ENCODE results near the gene FCF1. TPM values are rescaled to one million over a fixed set of nuclear protein-coding genes. Genes with fewer than 3 reads are reported as not detected.
"Not testable (repeated sequence)": the region's sequence is repeated elsewhere in the genome, so short reads cannot be mapped to it uniquely, and the experiment has no call there.

FCF1 gene
- total RNA-seq, 6 donors from 2014 or later, result 11.5 to 40.4 (median 30.0) TPM

- Histone ChIP-seq H3K27me3 (no peaks in the 10 kb centered on the region), H3K4me1 (no peaks in the 10 kb centered on the region), H3K36me3 (no peaks in the 10 kb centered on the region), H3K27ac (no peak overlapping the region), H3K9me3 (no peaks in the 10 kb centered on the region), H3K4me3 (no peak overlapping the region)
- DNase-seq (no peak), ATAC-seq (ENCODE audit: low FRiP score in 2 of 2) (no peak)
- TF ChIP-seq POLR2AphosphoS5 (IDR thresholded peaks at IDR 0.05) (no peak), EP300 (IDR thresholded peaks at IDR 0.05) (no peak)
- WGBS, 2 donors, result 85 to 91% methylated on average over 2 of the region's 2 CpGs
Observed at GRCh38 chr14:74747237-74747636, 34.3 kb downstream of the FCF1 start.

GRCh38 chr14:74754157-74754556 lies 41.2 kb downstream of the FCF1 start:
- H3K4me3 ChIP-seq, result no peak overlapping the region
- no peaks in the 10 kb centered on the region for H3K36me3 ChIP-seq
- no peaks in the 10 kb centered on the region for H3K4me1 ChIP-seq
- DNase-seq (no peak), ATAC-seq (ENCODE audit: low FRiP score in 2 of 2) (no peak)
- no peak overlapping the region for H3K27ac ChIP-seq
- no peaks in the 10 kb centered on the region for H3K27me3 ChIP-seq
- TF ChIP-seq POLR2A (IDR thresholded peaks at IDR 0.05), result no peak
- TF ChIP-seq EP300 (IDR thresholded peaks at IDR 0.05), result no peak
- H3K9me3 ChIP-seq, result peaks cover 0 to 3% (median 0%) of the 10 kb centered on the region in 4 donors
- WGBS, 2 donors, result 84 to 86% methylated on average over 2 of the region's 2 CpGs

GRCh38 chr14:74754899-74755298 lies 42.0 kb downstream of the FCF1 start:
- TF ChIP-seq EP300 (IDR thresholded peaks at IDR 0.05) (no peak), POLR2A (IDR thresholded peaks at IDR 0.05) (no peak), CTCF (IDR thresholded peaks at IDR 0.05) (no peak), POLR2AphosphoS5 (IDR thresholded peaks at IDR 0.05) (no peak)
- DNase-seq, result no peak
- H3K27ac ChIP-seq, result no peak overlapping the region
- no peak for ATAC-seq (ENCODE audit: low FRiP score in 2 of 2)
- no peak overlapping the region for H3K4me3 ChIP-seq
- peaks cover 0 to 3% (median 0%) of the 10 kb centered on the region in 4 donors for H3K9me3 ChIP-seq
- H3K36me3 ChIP-seq, result no peaks in the 10 kb centered on the region
- H3K27me3 ChIP-seq, result no peaks in the 10 kb centered on the region
- no peaks in the 10 kb centered on the region for H3K4me1 ChIP-seq
- WGBS, 2 donors, result 90 to 91% methylated on average over 4 to 7 of the region's 7 CpGs

- Histone ChIP-seq H3K4me1 (no peaks in the 10 kb centered on the region), H3K27ac (no peak overlapping the region), H3K27me3 (no peaks in the 10 kb centered on the region), H3K4me3 (no peak overlapping the region), H3K9me3 (peaks cover 0 to 3% (median 0%) of the 10 kb centered on the region in 4 donors), H3K36me3 (no peaks in the 10 kb centered on the region)
- TF ChIP-seq POLR2AphosphoS5 (IDR thresholded peaks at IDR 0.05), result no peak
- no peak for TF ChIP-seq EP300 (IDR thresholded peaks at IDR 0.05)
- no peak for TF ChIP-seq CTCF (IDR thresholded peaks at IDR 0.05)
- no peak for TF ChIP-seq POLR2A (IDR thresholded peaks at IDR 0.05)
- WGBS, 2 donors, result 83 to 88% methylated on average over 1 of the region's 1 CpG
- DNase-seq, result no peak
- no peak for ATAC-seq (ENCODE audit: low FRiP score in 2 of 2)
Observed at GRCh38 chr14:74756326-74756725, 43.4 kb downstream of the FCF1 start.

- not testable (repeated sequence) for H3K9me3 ChIP-seq; H3K4me1 ChIP-seq; H3K4me3 ChIP-seq; H3K27me3 ChIP-seq; DNase-seq; ATAC-seq (ENCODE audit: low FRiP score in 2 of 2); H3K27ac ChIP-seq; H3K36me3 ChIP-seq
- 92 to 96% methylated on average over 5 of the region's 5 CpGs for WGBS, 2 donors
Observed at GRCh38 chr14:74758505-74758904, 45.6 kb downstream of the FCF1 start.

GRCh38 chr14:74762917-74763802 lies 50.2 kb downstream of the FCF1 start, which contains the start of gene YLPM1:
TSS of gene YLPM1 (plus strand) at chr14:74763316. CDS start at chr14:74763490, 174 bp downstream.
- Histone ChIP-seq H3K4me1 (peaks cover 24 to 52% (median 37%) of the 10 kb centered on the region in 4 donors), H3K9me3 (no peaks in the 10 kb centered on the region), H3K27ac (peak within 1 kb of the TSS; percentile 93 to 96 (median 94)), H3K27me3 (no peaks in the 10 kb centered on the region), H3K4me3 (peak within 1 kb of the TSS; percentile 90 to 98 (median 96)), H3K36me3 (no peaks in the 10 kb centered on the region)
- TF ChIP-seq CTCF (IDR thresholded peaks at IDR 0.05) (peak; percentile 33 to 86 (median 47)), EP300 (IDR thresholded peaks at IDR 0.05) (no peak), POLR2AphosphoS5 (IDR thresholded peaks at IDR 0.05) (peak; percentile 92 to 95), POLR2A (IDR thresholded peaks at IDR 0.05) (peak; percentile 64 to 94 (median 78))
- peak; percentile 95 to 98 for DNase-seq
- WGBS, 2 donors, result 0% methylated on average over 23 to 57 of the region's 76 CpGs
- ATAC-seq (ENCODE audit: low FRiP score in 2 of 2), result peak; percentile 99
